HG03175 (cell line): ENCODE results near the gene ANKRD27.
"Not testable (repeated sequence)": the region's sequence is repeated elsewhere in the genome, so short reads cannot be mapped to it uniquely, and the experiment has no call there.

Experiments used
- ATAC-seq: cut with Tn5 transposase; IDR thresholded peaks from one replicate; pipeline ENCODE4 v1.9.1; 2021; ENCODE audit warnings: mild to moderate bottlenecking, moderate library complexity; ENCODE audit not compliant: unreplicated experiment

ANKRD27 gene

DNA sequence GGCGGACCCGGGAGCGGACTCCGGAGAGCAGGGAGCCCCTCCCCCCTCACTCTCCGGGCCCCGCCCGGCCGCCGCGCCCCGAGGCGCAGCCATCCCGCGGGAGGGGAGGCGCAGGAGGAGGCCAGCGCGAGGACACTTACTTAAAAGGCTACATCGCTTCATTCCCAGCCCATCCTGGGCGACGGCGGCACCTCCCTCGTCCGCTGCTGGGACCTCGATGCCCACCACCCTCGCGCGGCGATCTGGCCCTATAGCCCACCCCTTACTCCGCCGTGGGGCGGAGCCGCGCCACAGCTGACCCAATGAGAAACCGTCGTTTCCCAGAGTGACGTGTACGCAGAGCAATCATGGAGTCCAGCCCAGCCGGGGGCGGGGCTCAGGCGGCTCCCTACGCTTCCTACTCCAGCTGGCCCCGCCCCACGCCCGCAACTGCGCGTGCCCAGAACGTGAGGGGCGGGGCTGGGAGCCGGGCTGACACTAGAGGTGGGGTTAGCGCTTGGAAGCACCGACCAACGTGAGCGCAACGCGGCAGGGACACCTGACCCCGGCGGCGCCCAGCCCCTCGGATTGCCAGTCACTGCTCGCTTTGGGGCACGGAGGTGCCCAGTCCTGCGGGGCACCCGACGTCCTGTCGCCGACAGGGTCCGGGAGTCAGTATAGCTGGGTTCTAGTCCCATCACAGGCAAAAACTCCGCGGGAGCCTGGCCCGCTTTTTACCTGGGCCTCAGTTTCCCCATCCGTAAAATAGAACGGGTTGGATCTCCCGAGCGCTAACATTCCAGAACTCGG, at the start of gene ANKRD27:
TSS of gene ANKRD27 (minus strand) at position 250 of the 789 bp plus-strand sequence. CDS start 16,165 bp downstream, outside the sequence.
- ATAC-seq = peak; percentile 97

DNA sequence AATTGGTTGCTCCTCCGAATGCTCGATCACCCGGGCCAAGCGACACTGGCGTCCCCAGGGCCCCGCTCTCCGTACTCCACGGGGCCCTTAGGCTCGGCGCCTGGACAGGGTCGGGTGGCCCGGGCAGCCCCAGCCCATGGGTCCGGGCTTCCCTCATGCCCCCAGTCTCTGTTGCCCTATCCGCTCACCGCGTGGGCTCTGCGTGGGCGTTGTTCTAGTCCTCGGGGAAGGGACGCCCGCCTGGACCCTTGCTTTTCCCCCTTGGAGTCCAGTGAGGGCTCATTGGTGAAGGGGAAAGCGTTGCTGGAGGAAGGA, 45.9 kb upstream of the ANKRD27 start:
- no peak for ATAC-seq

DNA sequence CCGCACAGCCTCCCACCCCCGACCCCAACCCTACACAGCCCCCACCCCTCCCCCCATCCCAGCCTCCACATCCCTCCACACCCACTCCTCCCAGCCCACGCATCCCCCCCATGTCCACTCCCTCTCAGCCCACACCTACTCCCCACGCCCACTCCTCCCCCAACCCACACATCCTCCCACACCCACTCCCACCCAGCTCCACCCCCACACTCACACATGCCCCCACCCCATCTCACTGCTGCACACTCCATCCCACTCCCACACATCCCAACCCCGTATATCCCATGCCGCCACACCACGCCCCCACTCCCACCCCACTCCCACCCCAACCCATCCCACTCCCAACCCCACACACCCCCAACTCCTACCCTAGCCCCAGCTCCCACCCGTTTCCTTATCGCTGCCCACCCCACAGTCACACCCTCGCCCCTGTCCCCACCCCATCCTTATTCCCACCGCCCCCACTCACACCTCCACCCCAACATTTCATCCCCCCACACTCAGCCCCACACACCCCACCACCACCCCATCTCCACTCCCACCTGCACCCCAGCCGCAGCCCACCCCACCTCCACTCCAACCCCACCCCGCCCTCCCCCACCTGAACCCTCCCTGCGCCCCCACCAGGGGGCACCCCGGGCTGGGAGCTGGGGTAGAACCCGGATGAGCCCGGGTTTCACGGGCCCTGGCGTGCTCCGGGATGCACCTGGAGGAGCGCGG, 45.4 kb upstream of the ANKRD27 start:
- no peak for ATAC-seq

DNA sequence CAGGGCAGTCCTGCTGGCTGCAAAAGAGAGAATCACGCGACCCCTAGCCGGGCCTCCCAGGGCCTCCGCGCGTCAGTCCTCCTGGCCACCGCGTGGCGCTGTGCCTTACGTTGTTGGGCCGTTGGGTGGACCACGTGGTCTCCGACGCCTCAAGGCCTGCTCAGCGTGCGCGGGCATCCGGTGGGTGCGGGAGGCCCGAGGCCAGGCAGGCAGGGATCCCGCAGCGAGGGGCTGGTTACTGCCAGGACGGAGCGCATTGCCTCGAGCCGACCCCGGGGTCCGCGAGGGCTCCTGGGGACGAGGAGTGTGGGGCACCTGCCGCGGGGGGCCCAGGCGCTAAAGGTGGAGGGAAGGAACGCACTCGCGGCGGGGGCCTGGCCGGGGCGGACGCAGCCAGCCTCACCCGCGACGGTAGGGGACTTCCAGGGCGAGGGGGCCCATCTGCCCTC, 44.7 kb upstream of the ANKRD27 start, which contains the start of gene TDRD12:
TSS of gene TDRD12 (plus strand) at position 157 of the 449 bp plus-strand sequence. CDS start 306 bp downstream, outside the sequence.
- ATAC-seq = no peak

DNA sequence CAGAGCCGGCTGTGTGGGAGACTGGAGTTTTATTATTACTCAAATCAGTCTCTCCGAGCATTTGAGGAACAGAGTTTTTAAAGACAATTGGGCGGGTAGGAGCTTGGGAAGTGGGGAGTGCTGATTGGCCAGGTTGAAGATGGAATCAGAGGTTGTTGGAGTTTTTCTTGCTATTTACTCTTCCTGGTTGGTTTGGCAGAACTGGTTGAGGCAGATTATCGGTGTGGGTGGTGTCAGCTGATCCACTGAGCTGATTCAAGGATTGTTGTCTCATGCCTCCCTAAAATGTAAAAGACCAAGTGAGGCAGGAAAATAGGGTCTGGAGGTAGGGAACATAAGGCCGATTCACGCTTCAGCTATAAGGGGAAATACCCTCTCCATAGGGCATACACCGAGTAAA, 43.3 kb upstream of the ANKRD27 start:
- no peak for ATAC-seq

DNA sequence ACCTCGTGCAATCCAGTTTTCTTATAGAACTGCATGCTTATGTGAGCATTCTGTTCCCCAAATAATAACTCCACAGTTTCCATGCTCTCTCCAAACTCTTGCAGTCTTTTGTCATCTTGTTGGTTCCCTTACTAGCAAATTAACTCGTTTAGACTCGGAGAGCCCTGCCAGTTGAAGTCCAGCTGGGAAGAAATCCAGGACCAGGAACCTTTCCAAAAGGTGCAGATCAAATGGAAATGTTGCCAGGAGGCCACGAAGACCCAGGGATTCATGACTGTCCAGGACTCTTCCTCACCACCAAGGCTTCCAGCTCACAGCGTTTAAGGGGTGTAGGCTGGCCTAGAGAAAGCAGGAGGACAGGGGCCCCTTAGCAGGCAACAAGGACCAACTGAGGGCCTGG, 42.5 kb upstream of the ANKRD27 start:
- no peak for ATAC-seq

DNA sequence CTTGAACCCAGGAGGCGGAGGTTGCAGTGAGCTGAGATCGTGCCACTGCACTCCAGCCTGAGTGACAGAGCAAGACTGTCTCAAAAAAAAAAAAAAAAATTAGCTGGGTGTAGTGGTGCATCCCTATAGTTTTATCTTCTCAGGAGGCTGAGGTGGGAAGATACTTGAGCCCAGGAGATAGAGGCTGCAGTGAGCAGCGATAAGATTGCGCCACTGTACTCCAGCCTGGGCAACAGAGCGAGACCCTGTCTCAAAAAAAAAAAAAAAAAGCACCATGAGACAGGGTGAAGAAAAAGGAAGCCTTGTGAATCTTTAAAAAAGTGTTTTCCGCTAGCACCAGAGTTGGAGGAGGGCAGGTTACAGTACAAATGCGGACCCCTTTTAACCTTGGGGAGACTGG, 41.2 kb upstream of the ANKRD27 start:
- ATAC-seq = not testable (repeated sequence)

DNA sequence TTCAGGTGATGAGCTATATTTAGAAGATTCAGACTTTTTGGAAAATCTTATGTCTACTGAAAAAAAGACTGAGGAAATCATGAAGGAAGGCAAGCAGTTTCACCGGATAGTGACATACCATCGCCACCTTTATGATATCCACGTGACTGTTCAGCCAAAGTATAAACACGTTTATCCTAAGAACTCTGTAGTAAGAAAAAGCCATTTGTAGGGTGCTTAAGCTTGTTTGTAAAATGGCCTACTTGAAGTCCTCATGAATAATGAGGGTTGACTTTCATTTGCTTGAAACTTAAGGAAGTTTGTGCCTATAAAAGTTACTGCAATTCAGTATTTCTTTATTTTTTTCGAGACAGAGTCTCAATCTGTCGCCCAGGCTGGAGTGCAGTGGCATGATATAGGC, 36.8 kb upstream of the ANKRD27 start:
- ATAC-seq = no peak

DNA sequence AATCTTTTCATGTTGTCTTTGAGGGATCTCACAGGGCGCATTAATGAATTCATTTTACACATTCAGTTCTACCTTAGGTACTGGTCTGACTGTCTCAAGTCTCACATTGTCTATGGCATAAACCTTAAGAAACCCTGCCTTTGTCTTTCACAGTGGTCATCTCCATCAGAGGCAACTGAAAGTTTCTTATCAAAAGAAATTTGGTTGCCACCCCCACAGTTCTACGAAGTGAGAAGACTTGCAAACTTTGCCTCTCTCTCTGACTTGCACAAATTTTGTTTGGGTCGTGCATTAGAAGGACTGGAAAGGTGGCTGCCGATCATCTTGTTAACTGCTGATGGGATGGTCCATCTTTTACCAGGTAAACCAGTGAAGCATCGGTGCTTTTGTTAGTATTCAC, 34.1 kb upstream of the ANKRD27 start:
- no peak for ATAC-seq

DNA sequence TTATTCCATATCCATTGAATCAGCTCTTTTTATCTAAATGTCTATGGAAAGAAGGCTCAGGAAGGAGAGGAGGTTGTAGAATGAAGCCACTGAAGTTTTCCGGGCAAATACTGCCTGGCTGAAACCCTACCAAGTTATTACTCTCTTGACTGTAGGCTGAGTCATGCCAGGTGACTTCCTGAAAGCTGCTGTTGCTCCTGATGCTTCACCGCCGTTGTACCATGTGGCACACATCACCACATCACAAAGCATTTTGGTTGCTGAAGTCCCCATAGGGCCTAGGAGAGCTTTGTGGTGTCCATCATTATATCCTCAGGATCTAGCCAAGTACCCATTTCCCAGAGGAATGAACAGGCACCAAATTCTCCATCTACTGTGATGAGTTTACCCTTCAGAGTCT, 33.5 kb upstream of the ANKRD27 start:
- no peak for ATAC-seq

DNA sequence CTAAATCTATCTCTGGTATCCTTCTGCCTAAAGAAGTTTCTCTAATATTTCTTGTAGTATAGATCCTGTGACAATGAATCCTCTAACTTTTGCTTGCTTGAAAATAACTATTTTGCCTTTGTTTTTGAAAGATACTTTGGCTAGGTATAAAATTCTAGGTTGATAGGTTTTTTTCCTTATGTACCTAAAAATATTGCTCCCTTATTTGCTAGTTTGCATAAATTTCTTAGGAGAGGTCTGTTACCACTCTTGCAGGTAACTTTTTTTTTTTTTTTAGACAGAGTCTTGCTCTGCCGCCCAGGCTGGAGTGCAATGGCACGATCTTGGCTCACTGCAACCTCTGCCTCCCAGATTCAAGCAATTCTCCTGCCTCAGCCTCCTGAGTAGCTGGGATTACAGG, 29.0 kb upstream of the ANKRD27 start:
- not testable (repeated sequence) for ATAC-seq

DNA sequence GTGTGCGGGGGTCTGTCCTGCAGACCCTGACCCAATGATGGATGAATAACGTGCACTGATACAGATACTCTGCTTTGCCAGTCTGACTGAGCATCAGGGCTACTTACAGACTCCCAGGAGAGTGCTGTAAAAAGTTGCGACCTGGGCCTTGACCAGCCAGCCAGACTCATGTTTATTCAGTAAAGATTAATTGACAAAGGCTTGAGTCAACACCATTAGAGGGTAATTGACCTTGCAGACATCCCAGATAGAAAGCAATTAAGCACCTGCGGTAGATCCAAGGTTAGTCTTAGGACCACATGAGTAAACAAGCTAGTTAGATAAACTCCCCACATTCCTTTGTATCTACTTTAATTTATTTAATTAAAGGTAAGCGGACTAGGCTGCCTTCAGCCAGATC, 27.0 kb upstream of the ANKRD27 start:
- no peak for ATAC-seq

DNA sequence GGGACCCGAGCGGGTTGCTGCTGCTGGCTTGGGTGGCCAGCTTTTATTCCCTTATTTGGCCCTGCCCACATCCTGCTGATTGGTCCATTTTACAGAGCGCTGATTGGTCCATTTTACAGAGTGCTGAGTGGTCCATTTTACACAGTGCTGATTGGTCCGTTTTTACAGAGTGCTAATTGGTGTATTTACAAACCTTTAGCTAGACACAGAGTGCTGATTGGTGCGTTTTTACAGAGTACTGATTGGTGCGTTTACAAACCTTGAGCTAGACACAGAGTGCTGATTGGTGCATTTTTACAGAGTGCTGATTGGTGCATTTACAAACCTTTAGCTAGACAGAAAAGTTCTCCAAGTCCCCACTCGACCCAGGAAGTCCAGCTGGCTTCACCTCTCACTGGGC, 25.1 kb upstream of the ANKRD27 start:
- not testable (repeated sequence) for ATAC-seq

DNA sequence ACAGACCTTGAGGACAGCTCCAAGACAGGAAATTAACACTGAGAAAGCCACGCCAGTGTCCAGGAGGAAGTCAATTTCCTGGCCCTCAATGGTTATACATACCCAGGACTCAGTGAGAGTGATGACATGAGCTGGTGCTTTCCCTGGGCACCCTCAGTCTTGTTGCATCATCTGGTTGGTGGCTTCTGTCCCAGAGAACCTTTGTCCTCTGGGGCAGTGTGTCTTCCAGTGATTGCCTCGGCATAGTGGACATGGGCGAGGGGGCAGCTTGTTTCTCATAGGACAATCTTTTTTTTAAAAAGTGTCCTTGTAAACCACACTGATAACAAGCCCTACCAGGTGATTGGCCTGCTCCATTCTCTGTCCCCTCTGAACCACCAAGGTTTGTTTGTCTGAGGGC, 21.8 kb upstream of the ANKRD27 start:
- not testable (repeated sequence) for ATAC-seq

DNA sequence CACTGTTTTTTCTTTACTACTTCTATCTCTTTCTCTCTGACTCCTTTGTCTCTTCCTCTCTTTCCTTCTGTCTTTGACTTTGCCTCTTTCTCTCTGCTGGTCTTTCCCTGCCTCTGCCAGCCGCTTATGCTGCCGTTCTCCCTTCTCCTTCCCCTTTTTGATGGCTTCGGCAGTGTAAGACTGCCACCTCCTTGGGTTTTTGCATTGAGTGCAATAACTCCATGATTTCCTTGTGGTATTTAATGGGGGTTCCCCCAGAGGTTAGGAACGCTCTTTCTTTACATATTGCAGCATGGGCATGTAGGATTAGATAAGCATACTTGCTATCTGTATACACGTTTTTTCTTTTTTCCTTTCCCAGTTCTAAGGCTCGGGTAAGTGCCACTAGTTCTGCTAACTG, 20.5 kb upstream of the ANKRD27 start:
- not testable (repeated sequence) for ATAC-seq

DNA sequence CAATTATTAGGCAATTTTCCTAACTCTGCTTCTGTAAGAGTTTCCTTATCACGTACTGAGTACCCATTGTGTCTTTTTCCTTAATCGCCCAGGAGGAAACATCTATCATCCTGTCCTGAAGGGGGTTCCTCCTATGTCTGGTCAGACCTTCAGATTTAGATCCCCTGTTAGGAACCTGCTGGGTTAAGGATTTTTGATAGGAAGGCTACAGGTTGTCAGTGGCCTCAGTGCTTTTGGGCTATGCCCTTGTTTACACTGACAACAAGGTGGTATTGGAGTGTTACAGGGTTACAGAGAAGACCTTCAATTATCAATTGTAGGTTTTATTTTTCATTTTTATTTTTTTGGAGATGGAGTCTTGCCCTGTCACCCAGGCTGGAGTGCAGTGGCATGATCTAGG, 19.9 kb upstream of the ANKRD27 start:
- not testable (repeated sequence) for ATAC-seq

DNA sequence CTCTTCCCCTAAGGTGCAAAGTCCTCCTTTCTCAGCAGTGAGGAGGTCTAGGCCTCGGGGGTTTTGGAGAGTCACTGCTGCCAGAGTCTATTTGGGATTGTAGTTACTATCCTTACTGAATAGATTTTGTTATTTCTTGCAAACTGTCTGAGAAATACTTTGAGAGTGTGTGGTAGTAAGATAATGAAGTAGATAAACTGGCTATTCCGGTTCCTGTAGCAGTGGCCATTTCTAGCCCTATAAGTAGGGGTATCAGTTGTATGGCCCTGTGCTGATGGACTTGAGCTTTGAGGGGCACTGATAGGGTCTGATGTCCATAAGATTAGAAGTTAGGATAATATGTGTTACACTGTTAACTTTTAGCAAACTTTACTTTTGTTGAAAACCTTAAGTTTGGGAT, 19.3 kb upstream of the ANKRD27 start:
- not testable (repeated sequence) for ATAC-seq

DNA sequence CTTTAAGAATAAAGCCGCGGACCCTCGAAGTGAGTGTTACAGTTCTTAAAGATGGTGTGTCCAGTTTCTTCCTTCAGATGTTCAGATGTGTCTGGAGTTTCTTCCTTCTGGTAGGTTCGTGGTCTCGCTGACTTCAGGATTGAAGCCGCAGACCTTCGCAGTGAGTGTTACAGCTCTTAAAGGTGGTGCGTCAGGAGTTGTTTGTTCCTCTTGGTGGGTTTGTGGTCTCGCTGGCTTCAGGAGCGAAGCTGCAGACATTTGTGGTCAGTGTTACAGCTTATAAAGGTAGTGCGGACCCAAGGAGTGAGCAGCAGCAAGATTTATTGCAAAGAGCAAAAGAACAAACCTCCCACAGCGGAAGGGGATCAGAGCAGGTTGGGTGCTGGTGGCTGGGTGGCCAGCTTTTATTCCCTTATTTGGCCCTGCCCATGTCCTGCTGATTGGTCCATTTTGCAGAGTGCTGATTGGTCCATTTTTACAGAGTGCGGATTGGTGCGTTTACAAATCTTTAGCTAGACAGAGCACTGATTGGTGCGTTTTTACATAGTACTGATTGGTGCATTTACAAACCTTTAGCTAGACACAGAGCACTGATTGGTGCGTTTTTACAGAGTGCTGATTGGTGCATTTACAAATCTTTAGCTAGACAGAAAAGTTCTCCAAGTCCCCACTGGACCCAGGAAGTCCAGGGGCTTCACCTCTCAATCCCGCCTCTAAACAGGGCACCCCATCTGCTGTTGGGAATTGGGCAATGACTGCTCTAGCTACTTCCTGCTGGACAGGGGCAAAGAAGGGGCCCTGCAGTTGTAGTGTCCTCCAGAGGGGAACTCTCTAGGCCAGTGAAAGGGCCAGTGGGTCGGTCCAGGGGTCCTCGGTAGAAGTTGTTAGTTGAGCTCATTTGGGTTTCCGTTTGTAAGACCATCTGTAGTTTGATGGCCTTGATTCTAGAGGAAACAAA, 18.4 kb upstream of the ANKRD27 start:
- ATAC-seq = not testable (repeated sequence)

DNA sequence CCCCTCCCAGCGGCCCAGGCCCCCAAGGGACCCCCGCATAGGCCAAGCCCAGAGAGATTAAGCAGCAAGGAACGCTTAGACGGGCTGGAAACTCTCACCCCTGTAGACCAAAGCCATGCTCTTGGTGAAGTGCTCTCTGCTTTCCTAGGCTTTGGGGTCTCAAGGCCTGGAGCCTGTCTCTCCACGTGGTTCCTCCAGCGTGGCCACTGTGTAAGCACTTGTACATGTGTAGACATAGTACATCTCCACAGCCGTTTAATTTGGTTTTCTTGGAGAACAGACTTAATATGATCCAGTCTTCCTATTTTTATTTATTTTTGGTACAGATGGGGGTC, 17.7 kb upstream of the ANKRD27 start:
- ATAC-seq = no peak

DNA sequence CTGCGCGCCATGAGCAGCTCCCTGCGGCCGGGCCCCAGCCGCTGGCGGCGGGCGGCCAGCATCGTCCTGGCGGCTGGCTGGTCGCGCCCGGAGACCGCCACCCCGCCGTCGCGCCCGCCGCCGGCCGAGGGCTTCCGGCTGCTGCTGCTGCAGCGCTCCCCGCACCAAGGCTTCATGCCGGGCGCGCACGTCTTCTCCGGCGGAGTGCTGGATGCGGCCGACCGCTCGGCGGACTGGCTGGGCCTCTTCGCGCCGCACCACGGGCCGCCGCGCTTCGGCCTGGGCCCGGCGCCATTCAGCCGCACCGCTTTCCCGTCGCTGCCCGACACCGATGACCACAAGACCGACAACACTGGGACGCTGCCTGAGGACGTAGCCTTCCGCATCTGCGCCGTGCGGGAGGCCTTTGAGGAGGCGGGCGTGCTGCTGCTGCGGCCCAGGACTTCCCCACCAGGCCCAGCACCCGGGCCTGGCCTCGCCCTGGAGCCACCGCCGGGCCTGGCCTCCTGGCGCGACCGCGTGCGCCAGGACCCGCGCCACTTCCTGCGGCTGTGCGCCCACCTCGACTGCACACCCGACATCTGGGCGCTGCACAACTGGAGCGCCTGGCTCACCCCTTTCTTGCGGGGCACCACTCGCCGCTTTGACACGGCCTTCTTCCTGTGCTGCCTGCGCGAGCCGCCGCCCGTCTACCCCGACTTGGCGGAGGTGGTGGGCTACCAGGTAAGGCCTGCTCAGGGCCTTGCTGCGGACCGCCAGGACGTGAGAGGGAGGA, 17.2 kb upstream of the ANKRD27 start:
- ATAC-seq = peak; percentile 60
